Stimulated activated CD4-positive, alpha-beta T cell treated with anti-CD3 and anti-CD28 coated beads, Interleukin-15, amount 100 ng/mL, for 48 hours (primary cell): ENCODE measurements around the gene TMBIM1.

Source experiments
- DNase-seq, 2 donors: peaks; one replicate each; pipeline ENCODE4 v3.0.0-alpha.2; 2020; ENCODE audit warnings: low read depth in 2 of 2

The TMBIM1 gene

GRCh38 chr2:218292048-218293014, at the start of gene TMBIM1:
TSS of gene TMBIM1 (minus strand) at chr2:218292503. CDS start at chr2:218282141, 10,362 bp downstream.
- peak in 1 of 2 donors; percentile 75 for DNase-seq

- no peak for DNase-seq
Observed at GRCh38 chr2:218341381-218341780, 49.1 kb upstream of the TMBIM1 start.

GRCh38 chr2:218340656-218341055, 48.4 kb upstream of the TMBIM1 start:
- DNase-seq = no peak

GRCh38 chr2:218334531-218334930, 42.2 kb upstream of the TMBIM1 start:
- DNase-seq = no peak

GRCh38 chr2:218332920-218333645, 40.8 kb upstream of the TMBIM1 start:
- DNase-seq = no peak

- no peak for DNase-seq
Observed at GRCh38 chr2:218332288-218332687, 40.0 kb upstream of the TMBIM1 start.

GRCh38 chr2:218331745-218332144, 39.4 kb upstream of the TMBIM1 start:
- DNase-seq = no peak

GRCh38 chr2:218329826-218330593, 37.7 kb upstream of the TMBIM1 start:
- no peak for DNase-seq

GRCh38 chr2:218329027-218329825, 36.9 kb upstream of the TMBIM1 start:
- no peak for DNase-seq

GRCh38 chr2:218328294-218328693, 36.0 kb upstream of the TMBIM1 start:
- no peak for DNase-seq

- DNase-seq = no peak
Observed at GRCh38 chr2:218327451-218328210, 35.3 kb upstream of the TMBIM1 start.

GRCh38 chr2:218326315-218326714, 34.0 kb upstream of the TMBIM1 start:
- no peak for DNase-seq

- no peak for DNase-seq
Observed at GRCh38 chr2:218325566-218326160, 33.4 kb upstream of the TMBIM1 start.

GRCh38 chr2:218323526-218324472, 31.5 kb upstream of the TMBIM1 start:
- DNase-seq = no peak

- peak in 1 of 2 donors; percentile 22 for DNase-seq
Observed at GRCh38 chr2:218322768-218323525, 30.6 kb upstream of the TMBIM1 start.

GRCh38 chr2:218320704-218321336, 28.5 kb upstream of the TMBIM1 start:
- no peak for DNase-seq

- no peak for DNase-seq
Observed at GRCh38 chr2:218319813-218320365, 27.6 kb upstream of the TMBIM1 start.
